Measurements from ENCODE around the gene FLAD1. TPM values are rescaled to one million over a fixed set of nuclear protein-coding genes. Genes with fewer than 3 reads are reported as not detected.

The FLAD1 gene
- total and polyA plus RNA-seq, 2 of the 4 experiments (the other 2 are of a cell fraction), result 26.3 to 37.3 TPM

- H2AFZ ChIP-seq (replicated peaks; ENCODE audit: low read length, poor library complexity), result no peak overlapping the region
- no peaks in the 10 kb centered on the region for H3K36me3 ChIP-seq (ENCODE audit: control insufficient read depth, insufficient read depth, low read length)
- H3K4ac ChIP-seq (ENCODE audit: low read depth, low read length), result no peak overlapping the region
- no peak overlapping the region for H3K9ac ChIP-seq (ENCODE audit: low read depth, low read length)
- no peaks in the 10 kb centered on the region for H3K79me1 ChIP-seq (ENCODE audit: low read depth in 1 of 2, low read length in 2 of 2)
- BruUV-seq (replicated peaks), result no TSS peak
- H3K9me1 ChIP-seq (ENCODE audit: insufficient read depth, low read length), result peaks cover 4% of the 10 kb centered on the region
- H3K18ac ChIP-seq (ENCODE audit: low read depth, low read length), result no peak overlapping the region
- no CpG with 5 or more reads among the region's 9 CpGs for WGBS, 2 experiments (ENCODE audit: extremely low coverage in 2 of 2, insufficient read length in 1 of 2)
- POLR2A ChIA-PET (ENCODE audit: unreplicated experiment), result no interaction called here
- CTCF ChIA-PET, result no interaction called here
- H2BK120ac ChIP-seq (ENCODE audit: low read depth, low read length), result no peak overlapping the region
- H3K4me1 ChIP-seq (ENCODE audit: control insufficient read depth, insufficient read depth, low read length), result peaks cover 3% of the 10 kb centered on the region; the same call in 1 of the 2 replicates
- peaks cover 8% of the 10 kb centered on the region for H3K27me3 ChIP-seq (ENCODE audit: control insufficient read depth, insufficient read depth, low read length)
- H2BK5ac ChIP-seq (ENCODE audit: low read depth, low read length, poor library complexity, severe bottlenecking), result no peak overlapping the region
- intact Hi-C loops (cut with micrococcal nuclease), result no loop called here
- H3K56ac ChIP-seq (ENCODE audit: extremely low read depth, insufficient read depth, low read length), result no peak overlapping the region
- H2AK9ac ChIP-seq (replicated peaks; ENCODE audit: low read depth, low read length, poor library complexity), result no peak overlapping the region
- no peak overlapping the region for H2BK15ac ChIP-seq (ENCODE audit: low read depth, low read length)
- H2BK20ac ChIP-seq (ENCODE audit: low read depth, low read length), result no peak overlapping the region
- H3K4me2 ChIP-seq (ENCODE audit: low read depth, low read length), result no peak overlapping the region
- no peak overlapping the region for H3K27ac ChIP-seq (ENCODE audit: insufficient read depth, low read length)
- H3K9me3 ChIP-seq (ENCODE audit: control insufficient read depth, insufficient read depth, low read length), result no peaks in the 10 kb centered on the region
- no peak overlapping the region for H4K8ac ChIP-seq (ENCODE audit: low read depth in 2 of 2, low read length in 2 of 2)
- no peak overlapping the region for H4K5ac ChIP-seq (ENCODE audit: low read depth, low read length)
- TF ChIP-seq RFX5 (IDR thresholded peaks at IDR 0.05; ENCODE audit: low read depth, low read length) (no peak), BHLHE40 (IDR thresholded peaks at IDR 0.05; ENCODE audit: low read depth, low read length) (no peak), POLR2A (IDR thresholded peaks at IDR 0.05; ENCODE audit: low read depth, low read length) (no peak), MAZ (IDR thresholded peaks at IDR 0.05; ENCODE audit: borderline replicate concordance, low read depth, low read length) (no peak), SMC3 (IDR thresholded peaks at IDR 0.05; ENCODE audit: low read depth, low read length) (no peak), RCOR1 (IDR thresholded peaks at IDR 0.05; ENCODE audit: insufficient replicate concordance, low read length) (no peak), MXI1 (IDR thresholded peaks at IDR 0.05; ENCODE audit: borderline replicate concordance, low read depth, low read length) (no peak), USF2 (IDR thresholded peaks at IDR 0.05; ENCODE audit: low read depth, low read length) (no peak), CEBPB (IDR thresholded peaks at IDR 0.05; ENCODE audit: low read depth, low read length) (no peak), CHD1 (IDR thresholded peaks at IDR 0.05; ENCODE audit: low read depth, low read length) (no peak), MAFK (IDR thresholded peaks at IDR 0.05; ENCODE audit: low read depth, low read length) (no peak), RAD21 (IDR thresholded peaks at IDR 0.05; ENCODE audit: low read length) (no peak), CTCF (conservative IDR thresholded peaks at IDR 0.05; ENCODE audit: low read depth, low read length) (no peak), FOS (IDR thresholded peaks at IDR 0.05; ENCODE audit: low read depth, low read length) (no peak), NFE2L2 (IDR thresholded peaks at IDR 0.05; ENCODE audit: low read depth, low read length) (no peak)
- TF ChIP-seq, protein P1, sequence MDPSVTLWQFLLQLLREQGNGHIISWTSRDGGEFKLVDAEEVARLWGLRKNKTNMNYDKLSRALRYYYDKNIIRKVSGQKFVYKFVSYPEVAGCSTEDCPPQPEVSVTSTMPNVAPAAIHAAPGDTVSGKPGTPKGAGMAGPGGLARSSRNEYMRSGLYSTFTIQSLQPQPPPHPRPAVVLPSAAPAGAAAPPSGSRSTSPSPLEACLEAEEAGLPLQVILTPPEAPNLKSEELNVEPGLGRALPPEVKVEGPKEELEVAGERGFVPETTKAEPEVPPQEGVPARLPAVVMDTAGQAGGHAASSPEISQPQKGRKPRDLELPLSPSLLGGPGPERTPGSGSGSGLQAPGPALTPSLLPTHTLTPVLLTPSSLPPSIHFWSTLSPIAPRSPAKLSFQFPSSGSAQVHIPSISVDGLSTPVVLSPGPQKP (IDR thresholded peaks at IDR 0.05; ENCODE audit: borderline replicate concordance, low read depth, low read length), result no peak
- no peaks in the 10 kb centered on the region for H4K20me1 ChIP-seq (ENCODE audit: insufficient read depth, low read length)
- H3K23ac ChIP-seq (ENCODE audit: low read depth, low read length), result no peak overlapping the region
- H3K14ac ChIP-seq (replicated peaks; ENCODE audit: low read depth, low read length), result no peak overlapping the region
- no peak overlapping the region for H2AK5ac ChIP-seq (ENCODE audit: low read depth, low read length)
- dilution Hi-C loops (cut with HindIII; ENCODE audit: low sequenced_read_pairs, unreplicated experiment), result no loop called here
- in situ Hi-C loops (cut with MboI; ENCODE audit: low sequenced_read_pairs), result no loop called here
- DNase-seq, result no peak
- H4K91ac ChIP-seq (ENCODE audit: insufficient read depth, low read depth, low read length), result no peak overlapping the region
- H3K4me3 ChIP-seq (ENCODE audit: insufficient read depth, low read depth, low read length), result no peak overlapping the region
- ATAC-seq (ENCODE audit: low read depth), result no peak
Measured at GRCh38 chr1:155024315-155024714, 41.2 kb downstream of the FLAD1 start.
